Left lung (tissue), 10 donors: ENCODE measurements around the gene DLL3. TPM values are rescaled to one million over a fixed set of nuclear protein-coding genes. Genes with fewer than 3 reads are reported as not detected.

ENCODE experiments used
- ATAC-seq: fragments of 200-7000 bp; cut with Tn5 transposase; one replicate; pipeline ENCODE4 v1.9.1; 2020; ENCODE audit warnings: moderate library complexity
- DNase-seq, 4 donors: peaks; one replicate each; pipeline ENCODE4 v3.0.0-alpha.2; 2013 to 2020
- H3K27ac ChIP-seq, 2 donors: fragments of 200-600 bp; sonication (generic) in 1 of 2; one replicate each; pipeline versions ENCODE4 v1.5.0 to v1.8.0; 2020 to 2021
- H3K27me3 ChIP-seq, 2 donors: fragments of 200-600 bp; sonication (generic) in 1 of 2; one replicate each; pipeline versions ENCODE4 v1.5.0 to v1.8.0; 2020 to 2021
- H3K36me3 ChIP-seq, 2 donors: fragments of 200-600 bp; sonication (generic) in 1 of 2; one replicate each; pipeline versions ENCODE4 v1.5.0 to v1.8.0; 2020 to 2021
- H3K4me1 ChIP-seq, 2 donors: fragments of 200-600 bp; one replicate each; pipeline ENCODE4 v1.8.0; 2021
- H3K4me3 ChIP-seq, 2 donors: fragments of 200-600 bp; sonication (generic) in 1 of 2; one replicate each; pipeline versions ENCODE4 v1.5.0 to v1.8.0; 2020 to 2021; ENCODE audit warnings: mild to moderate bottlenecking in 1 of 2
- H3K9me3 ChIP-seq, 2 donors: fragments of 200-600 bp; sonication (generic) in 1 of 2; one replicate each; pipeline versions ENCODE4 v1.5.0 to v1.8.0; 2020 to 2021
- CTCF ChIP-seq, 2 donors: fragments of 200-600 bp; sonication (generic) in 1 of 2; IDR thresholded peaks; one replicate each; pipeline versions ENCODE4 v1.5.0 to v1.8.0; 2021; ENCODE audit warnings: antibody characterized with exemption in 2 of 2
- intact Hi-C, 2 donors: fragments of 100-400 bp; cut with DNase I; formaldehyde crosslinking; loops; one replicate each; pipeline versions ENCODE4 v1.11.2 to v1.14.2; 2022
- polyA plus RNA-seq, 6 donors: library from polyadenylated mRNA; unstranded; fragments of 120-200 nt; gene quantifications; one replicate each; pipeline ENCODE4 v1.2.1, GENCODE V29; 2013; ENCODE audit not compliant: insufficient read length in 6 of 6
- total RNA-seq, 2 donors: library from RNA; stranded (reverse); fragmentation: NEBNext Ultra II Directional; extraction: Animal tissue kit (Norgen Biotek cat#: 25700); gene quantifications; one replicate each; pipeline ENCODE4 v1.2.1, GENCODE V29; 2021
- donor health status: DM: no; HTN: yes; CAD: no.
- donor health status: DM: no; HTN: no; CAD: no.

Gene DLL3
- total and polyA plus RNA-seq, 8 donors = 0.12 to 0.80 (median 0.31) TPM; not detected in 1

- DNase-seq (no peak), ATAC-seq (no peak)
- no peak overlapping the region for H3K27ac ChIP-seq
- peaks cover 0 to 12% of the 10 kb centered on the region in 2 donors for H3K4me1 ChIP-seq
- intact Hi-C loops = no loop called here
- TF ChIP-seq CTCF (IDR thresholded peaks at IDR 0.05) = no peak
- peaks cover 39 to 99% of the 10 kb centered on the region in 2 donors for H3K27me3 ChIP-seq
- H3K9me3 ChIP-seq = no peaks in the 10 kb centered on the region
- H3K4me3 ChIP-seq = peak overlapping the region; percentile 11 to 34
- H3K36me3 ChIP-seq = no peaks in the 10 kb centered on the region
Measured at GRCh38 chr19:39507715-39508364, 9.1 kb downstream of the DLL3 start.

- intact Hi-C loops = no loop called here
- no peaks in the 10 kb centered on the region for H3K9me3 ChIP-seq
- H3K36me3 ChIP-seq = no peaks in the 10 kb centered on the region
- TF ChIP-seq CTCF (IDR thresholded peaks at IDR 0.05) = no peak
- no peak overlapping the region for H3K27ac ChIP-seq
- no peak for ATAC-seq
- no peak overlapping the region for H3K4me3 ChIP-seq
- H3K4me1 ChIP-seq = peaks cover 0 to 8% of the 10 kb centered on the region in 2 donors
- DNase-seq = no peak
- H3K27me3 ChIP-seq = peaks cover 44 to 99% of the 10 kb centered on the region in 2 donors
Measured at GRCh38 chr19:39508629-39509028, 9.9 kb downstream of the DLL3 start.

- no peak for TF ChIP-seq CTCF (IDR thresholded peaks at IDR 0.05)
- H3K4me3 ChIP-seq = no peak overlapping the region
- no peak for ATAC-seq
Measured at GRCh38 chr19:39509233-39509632, 10.5 kb downstream of the DLL3 start.

GRCh38 chr19:39512988-39513387 is 14.2 kb downstream of the DLL3 start:
- Histone ChIP-seq H3K4me1 (peaks cover 5 to 16% of the 10 kb centered on the region in 2 donors), H3K9me3 (no peaks in the 10 kb centered on the region), H3K27ac (no peak overlapping the region), H3K4me3 (no peak overlapping the region), H3K27me3 (peaks cover 53 to 99% of the 10 kb centered on the region in 2 donors), H3K36me3 (no peaks in the 10 kb centered on the region)
- intact Hi-C loops = no loop called here
- ATAC-seq (no peak), DNase-seq (no peak)
- TF ChIP-seq CTCF (IDR thresholded peaks at IDR 0.05) = no peak

More at GRCh38 chr19:39509233-39509632, 10.5 kb downstream of the DLL3 start:
- DNase-seq = no peak
- Histone ChIP-seq H3K4me1 (peaks cover 0 to 8% of the 10 kb centered on the region in 2 donors), H3K36me3 (no peaks in the 10 kb centered on the region), H3K27me3 (peaks cover 47 to 99% of the 10 kb centered on the region in 2 donors), H3K27ac (no peak overlapping the region), H3K9me3 (no peaks in the 10 kb centered on the region)
- intact Hi-C loops = no loop called here

- Histone ChIP-seq H3K4me1 (peaks cover 5 to 16% of the 10 kb centered on the region in 2 donors), H3K27me3 (peaks cover 45 to 93% of the 10 kb centered on the region in 2 donors), H3K36me3 (no peaks in the 10 kb centered on the region), H3K27ac (no peak within 1 kb of the TSS), H3K9me3 (no peaks in the 10 kb centered on the region), H3K4me3 (no peak within 1 kb of the TSS)
- no peak for TF ChIP-seq CTCF (IDR thresholded peaks at IDR 0.05)
- DNase-seq (peak in 1 of 4 donors; percentile 26), ATAC-seq (peak; percentile 14)
- intact Hi-C loops = no loop called here
Measured at GRCh38 chr19:39514840-39515550, 16.2 kb downstream of the DLL3 start, which contains the start of gene SELENOV. Gene SELENOV (plus strand): TSS chr19:39515139. CDS start chr19:39515213, 74 bp downstream.
